ENCODE data around the gene DDR2.

DDR2 gene

GRCh38 chr1:162753001-162753658 is 120.9 kb downstream of the DDR2 start:
- no peak for TF ChIP-seq CTCF (IDR thresholded peaks at IDR 0.05)

GRCh38 chr1:162753998-162754585 is 121.8 kb downstream of the DDR2 start:
- no peak for TF ChIP-seq CTCF (IDR thresholded peaks at IDR 0.05)

- no peak for TF ChIP-seq CTCF (IDR thresholded peaks at IDR 0.05)
Measured at GRCh38 chr1:162755306-162755705, 123.0 kb downstream of the DDR2 start.

- TF ChIP-seq CTCF (IDR thresholded peaks at IDR 0.05), result no peak
Measured at GRCh38 chr1:162756523-162756922, 124.3 kb downstream of the DDR2 start.

- TF ChIP-seq CTCF (IDR thresholded peaks at IDR 0.05), result no peak
Measured at GRCh38 chr1:162757476-162757875, 125.2 kb downstream of the DDR2 start.

GRCh38 chr1:162765788-162766187 is 133.5 kb downstream of the DDR2 start:
- no peak for TF ChIP-seq CTCF (IDR thresholded peaks at IDR 0.05)

GRCh38 chr1:162772571-162773154 is 140.4 kb downstream of the DDR2 start:
- no peak for TF ChIP-seq CTCF (IDR thresholded peaks at IDR 0.05)

Data from LNCAP (cell line).